Tibial nerve (tissue), 4 donors: ENCODE measurements around the gene ACER2. TPM values are rescaled to one million over a fixed set of nuclear protein-coding genes. Genes with fewer than 3 reads are reported as not detected.
"Not testable (repeated sequence)": the region's sequence is repeated elsewhere in the genome, so short reads cannot be mapped to it uniquely, and the experiment has no call there.

ENCODE experiments used
- DNase-seq, 2 donors: peaks; one replicate each; pipeline ENCODE4 v3.0.0-alpha.2; 2019; ENCODE audit warnings: low spot score in 2 of 2
- H3K27ac ChIP-seq, 4 donors: fragments of 200-600 bp; sonication (generic) in 3 of 4; one replicate each; pipeline ENCODE4 v1.5.1; 2017 to 2019; ENCODE audit warnings: mild to moderate bottlenecking in 1 of 4
- H3K27me3 ChIP-seq, 2 donors: fragments of 200-600 bp; sonication (generic) in 1 of 2; one replicate each; pipeline versions ENCODE4 v1.5.1 to v1.6.0; 2017 to 2019
- H3K36me3 ChIP-seq, 3 donors: fragments of 200-600 bp; sonication (generic); one replicate each; pipeline ENCODE4 v1.5.1; 2018 to 2019
- H3K4me1 ChIP-seq, 4 donors: fragments of 200-600 bp; sonication (generic) in 3 of 4; one replicate each; pipeline ENCODE4 v1.5.1; 2017 to 2019
- H3K4me3 ChIP-seq, 4 donors: fragments of 200-600 bp; sonication (generic) in 3 of 4; one replicate each; pipeline ENCODE4 v1.5.1; 2017 to 2019; ENCODE audit warnings: mild to moderate bottlenecking in 1 of 4, moderate library complexity in 1 of 4
- H3K9me3 ChIP-seq, 4 donors: fragments of 200-600 bp; sonication (generic) in 3 of 4; one replicate each; pipeline ENCODE4 v1.5.1; 2017 to 2019
- CTCF ChIP-seq, 5 experiments: fragments of 200-600 bp in 3 of 5; fragments of 450-650 bp in 2 of 5; sonication (generic) in 3 of 5; IDR thresholded peaks; one replicate each; pipeline ENCODE4 v1.5.1; 2016 to 2019; ENCODE audit warnings: antibody characterized with exemption in 5 of 5, mild to moderate bottlenecking in 3 of 5, moderate library complexity in 2 of 5
- EP300 ChIP-seq, 2 donors: sonication (generic); formaldehyde crosslinking; IDR thresholded peaks; one replicate each; pipeline ENCODE4 v1.6.1; 2017; ENCODE audit warnings: antibody characterized with exemption in 2 of 2, mild to moderate bottlenecking in 1 of 2
- POLR2A ChIP-seq, 2 donors: fragments of 450-650 bp; IDR thresholded peaks; one replicate each; pipeline ENCODE4 v1.6.1; 2017; ENCODE audit warnings: antibody characterized with exemption in 2 of 2, mild to moderate bottlenecking in 2 of 2, moderate library complexity in 2 of 2
- WGBS, 2 donors: methylation state at CpG; one replicate each; pipeline ENCODE4 v1.1.5; 2018; 5-methylcytosine and 5-hydroxymethylcytosine counted together
- total RNA-seq, 4 donors: library from RNA; depleted of rRNA; stranded (reverse); fragments of >200 nt; gene quantifications; one replicate each; pipeline ENCODE4 v1.1.0, GENCODE V29; 2016

The ACER2 gene
- total RNA-seq, 4 donors from 2014 or later = 3.8 to 11.7 (median 8.9) TPM

DNA sequence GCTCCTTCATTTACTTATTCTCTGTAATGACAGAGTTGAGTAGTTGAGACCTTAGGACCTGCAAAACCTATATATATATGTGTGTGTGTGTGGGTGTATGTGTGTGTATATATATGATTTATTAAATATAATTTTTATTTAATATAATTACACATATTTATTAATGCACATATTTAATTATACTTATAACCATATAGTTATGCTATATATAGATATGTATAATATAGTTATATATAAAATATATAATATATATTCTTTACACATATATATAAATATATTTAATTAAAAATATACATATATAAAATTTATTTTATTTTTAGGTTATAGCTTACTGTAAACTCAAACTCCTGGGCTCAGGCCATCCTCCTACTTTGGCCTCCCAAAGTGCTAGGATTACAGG is 23.7 kb downstream of the ACER2 start:
- Histone ChIP-seq H3K27ac (peak overlapping the region in 2 of 4 donors; percentile 45 to 76), H3K4me1 (peaks cover 0 to 19% (median 0%) of the 10 kb centered on the region in 4 donors), H3K9me3 (no peaks in the 10 kb centered on the region), H3K4me3 (no peak overlapping the region), H3K27me3 (no peaks in the 10 kb centered on the region), H3K36me3 (peaks cover 0 to 27% (median 0%) of the 10 kb centered on the region in 3 donors)
- DNase-seq = no peak
- TF ChIP-seq CTCF (IDR thresholded peaks at IDR 0.05) (no peak), POLR2A (IDR thresholded peaks at IDR 0.05) (no peak)

DNA sequence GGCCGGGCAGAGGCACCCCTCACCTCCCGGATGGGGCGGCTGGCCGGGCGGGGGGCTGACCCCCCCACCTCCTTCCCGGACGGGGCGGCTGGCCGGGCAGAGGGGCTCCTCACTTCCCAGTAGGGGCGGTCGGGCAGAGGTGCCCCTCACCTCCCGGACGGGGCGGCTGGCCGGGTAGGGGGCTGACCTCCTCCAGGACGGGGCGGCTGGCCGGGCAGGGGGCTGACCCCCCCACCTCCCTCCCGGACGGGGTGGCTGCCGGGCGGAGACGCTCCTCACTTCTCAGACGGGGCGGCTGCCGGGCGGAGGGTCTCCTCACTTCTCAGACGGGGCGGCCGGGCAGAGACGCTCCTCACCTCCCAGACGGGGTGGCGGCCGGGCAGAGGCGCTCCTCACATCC is 24.9 kb downstream of the ACER2 start:
- H3K4me3 ChIP-seq, DNase-seq, H3K27me3 ChIP-seq, H3K9me3 ChIP-seq, H3K27ac ChIP-seq: not testable (repeated sequence)
- H3K36me3 ChIP-seq = peaks cover 0 to 30% (median 0%) of the 10 kb centered on the region in 3 donors
- H3K4me1 ChIP-seq = peaks cover 0 to 19% (median 0%) of the 10 kb centered on the region in 4 donors
- 94% methylated on average over 24 of the region's 35 CpGs; no CpG with 5 or more reads in 1 of the 2 donors for WGBS, 2 donors

DNA sequence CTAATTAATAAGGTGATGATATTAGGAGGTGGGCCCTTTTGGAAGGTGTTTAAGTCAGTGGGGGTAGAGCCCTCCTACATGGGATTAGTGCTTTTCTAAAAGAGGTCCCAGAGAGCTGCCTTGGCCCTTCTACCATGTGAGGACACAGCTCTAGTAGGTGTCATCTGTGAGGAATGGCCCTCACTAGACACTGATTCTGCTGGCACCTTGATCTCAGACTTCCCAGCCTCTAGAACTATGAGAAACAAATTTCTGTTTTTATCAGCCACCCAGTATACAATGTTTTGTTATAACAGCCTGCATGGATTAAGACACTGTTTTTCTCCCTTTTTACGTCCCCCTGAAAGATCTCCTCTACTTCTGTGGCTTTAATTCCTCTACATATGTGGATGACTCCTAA is 31.6 kb downstream of the ACER2 start:
- no peak for DNase-seq
- H3K9me3 ChIP-seq = no peaks in the 10 kb centered on the region
- peaks cover 0 to 52% (median 0%) of the 10 kb centered on the region in 3 donors for H3K36me3 ChIP-seq
- H3K27ac ChIP-seq = no peak overlapping the region
- 92 to 100% methylated on average over 1 of the region's 1 CpG for WGBS, 2 donors
- no peak for TF ChIP-seq CTCF (IDR thresholded peaks at IDR 0.05)
- TF ChIP-seq EP300 (IDR thresholded peaks at IDR 0.05) = no peak
- no peak for TF ChIP-seq POLR2A (IDR thresholded peaks at IDR 0.05)
- H3K4me1 ChIP-seq = peaks cover 0 to 3% (median 0%) of the 10 kb centered on the region in 4 donors
- no peak overlapping the region for H3K4me3 ChIP-seq
- H3K27me3 ChIP-seq = no peaks in the 10 kb centered on the region

DNA sequence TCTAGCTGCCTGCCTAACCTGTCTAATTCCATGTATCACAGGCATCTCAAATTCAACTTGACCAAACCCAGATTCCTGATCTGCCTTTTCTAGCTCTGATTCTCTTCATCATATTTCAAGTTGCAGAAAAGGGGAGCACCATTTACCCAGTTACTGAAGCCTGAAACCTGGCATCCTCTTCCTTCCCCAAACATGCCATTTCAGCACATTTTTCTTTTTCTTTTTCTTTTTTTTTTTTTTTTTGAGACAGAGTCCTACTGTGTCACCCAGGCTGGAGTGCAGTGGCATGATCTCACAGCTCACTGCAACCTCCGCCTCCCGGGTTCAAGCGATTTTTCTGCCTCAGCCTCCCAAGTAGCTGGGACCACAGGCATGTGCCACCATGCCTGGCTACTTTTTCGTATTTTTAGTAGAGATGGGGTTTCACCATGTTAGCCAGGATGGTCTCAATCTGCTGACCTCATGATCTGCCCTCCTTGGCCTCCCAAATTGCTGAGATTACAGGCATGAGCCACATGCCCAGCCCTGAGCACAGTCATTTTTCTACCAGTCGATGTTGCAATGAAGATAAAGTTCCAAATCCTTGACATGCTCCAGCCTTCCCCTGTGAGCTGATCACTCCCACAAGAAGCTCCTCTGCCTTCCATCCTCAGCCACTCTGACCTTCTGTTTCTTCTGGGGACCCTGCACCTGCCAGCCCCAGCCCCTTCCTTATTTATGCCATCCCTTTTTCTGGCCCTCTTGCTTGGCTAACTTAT is 32.2 kb downstream of the ACER2 start:
- no peak for DNase-seq
- TF ChIP-seq CTCF (IDR thresholded peaks at IDR 0.05) (no peak), EP300 (IDR thresholded peaks at IDR 0.05) (no peak), POLR2A (IDR thresholded peaks at IDR 0.05) (no peak)
- H3K27me3 ChIP-seq = no peaks in the 10 kb centered on the region

GRCh38 chr9:19441730-19442129 is 32.9 kb downstream of the ACER2 start:
- DNase-seq = no peak
- peaks cover 0 to 3% (median 0%) of the 10 kb centered on the region in 4 donors for H3K4me1 ChIP-seq
- no peak for TF ChIP-seq POLR2A (IDR thresholded peaks at IDR 0.05)
- no peak for TF ChIP-seq CTCF (IDR thresholded peaks at IDR 0.05)
- TF ChIP-seq EP300 (IDR thresholded peaks at IDR 0.05) = no peak
- no peak overlapping the region for H3K27ac ChIP-seq
- no peaks in the 10 kb centered on the region for H3K27me3 ChIP-seq
- no peaks in the 10 kb centered on the region for H3K9me3 ChIP-seq
- WGBS, 2 donors = 51% methylated on average over 4 of the region's 4 CpGs
- no peak overlapping the region for H3K4me3 ChIP-seq
- peaks cover 0 to 55% (median 0%) of the 10 kb centered on the region in 3 donors for H3K36me3 ChIP-seq

More for the DNA sequence above, 32.2 kb downstream of the ACER2 start:
- H3K27ac ChIP-seq = no peak overlapping the region
- WGBS, 2 donors = 89% methylated on average over 5 of the region's 5 CpGs
- peaks cover 0 to 3% (median 0%) of the 10 kb centered on the region in 4 donors for H3K4me1 ChIP-seq
- H3K4me3 ChIP-seq = no peak overlapping the region
- no peaks in the 10 kb centered on the region for H3K9me3 ChIP-seq
- H3K36me3 ChIP-seq = peaks cover 0 to 50% (median 0%) of the 10 kb centered on the region in 3 donors
